CD8-positive, alpha-beta memory T cell (primary cell): ENCODE results near the gene LRRIQ1. TPM values are rescaled to one million over a fixed set of nuclear protein-coding genes. Genes with fewer than 3 reads are reported as not detected.

ENCODE experiments used
- CTCF ChIA-PET: fragments of 350-600 bp; sonication (Branson Sonifier 250); formaldehyde crosslinking; loops from one replicate; lab custom pipeline; 2021; ENCODE audit warnings: antibody characterized with exemption; lab: Charles Lee
- POLR2A ChIA-PET: fragments of 350-600 bp; sonication (Branson Sonifier 250); formaldehyde crosslinking; loops from one replicate; lab custom pipeline; 2021; ENCODE audit warnings: antibody characterized with exemption; lab: Charles Lee
- DNase-seq, 5 donors: peaks; one replicate each; pipeline versions ENCODE4 v3.0.0 to v3.0.0-alpha.2; 2020 to 2022; ENCODE audit warnings: mixed read lengths in 1 of 5
- H3K27ac ChIP-seq: one replicate; pipeline ENCODE4 v1.7.0; 2013; ENCODE audit warnings: low read depth, mild to moderate bottlenecking, low read length, moderate library complexity
- H3K27me3 ChIP-seq: 2 replicates; pipeline ENCODE4 v1.7.0; 2013; ENCODE audit warnings: low read length, mild to moderate bottlenecking; ENCODE audit not compliant: insufficient read depth, poor library complexity, severe bottlenecking
- H3K36me3 ChIP-seq: 2 replicates; pipeline ENCODE4 v1.7.0; 2013; ENCODE audit warnings: mild to moderate bottlenecking, low read length, moderate library complexity; ENCODE audit not compliant: insufficient read depth
- H3K4me1 ChIP-seq: 2 replicates; pipeline ENCODE4 v1.7.0; 2013; ENCODE audit warnings: mild to moderate bottlenecking, low read length, moderate library complexity; ENCODE audit not compliant: insufficient read depth
- H3K4me3 ChIP-seq: 2 replicates; pipeline ENCODE4 v1.7.0; 2013; ENCODE audit warnings: mild to moderate bottlenecking, low read length
- H3K9me3 ChIP-seq: 2 replicates; pipeline ENCODE4 v1.7.0; 2013; ENCODE audit warnings: mild to moderate bottlenecking, low read length
- H3K27ac Mint-ChIP-seq, 8 donors: one replicate each; pipeline ENCODE4 v1.8.0; 2020 to 2021; ENCODE audit warnings: mixed read lengths in 8 of 8, mild to moderate bottlenecking in 6 of 8, inconsistent platforms in 3 of 8, moderate library complexity in 3 of 8
- H3K27me3 Mint-ChIP-seq, 2 donors: one replicate each; pipeline ENCODE4 v1.8.0; 2020 to 2021; ENCODE audit warnings: mixed read lengths in 2 of 2, mild to moderate bottlenecking in 1 of 2, moderate library complexity in 1 of 2
- H3K36me3 Mint-ChIP-seq, 3 donors: one replicate each; pipeline ENCODE4 v1.8.0; 2020 to 2021; ENCODE audit warnings: mixed read lengths in 3 of 3, inconsistent platforms in 1 of 3, mild to moderate bottlenecking in 1 of 3
- H3K4me1 Mint-ChIP-seq, 3 donors: one replicate each; pipeline ENCODE4 v1.8.0; 2020 to 2021; ENCODE audit warnings: mixed read lengths in 3 of 3, inconsistent platforms in 1 of 3, mild to moderate bottlenecking in 1 of 3
- H3K4me3 Mint-ChIP-seq, 7 donors: one replicate each; pipeline ENCODE4 v1.8.0; 2020 to 2021; ENCODE audit warnings: mixed read lengths in 7 of 7, mild to moderate bottlenecking in 6 of 7, moderate library complexity in 4 of 7, inconsistent platforms in 2 of 7
- H3K9me3 Mint-ChIP-seq, 5 donors: one replicate each; pipeline ENCODE4 v1.8.0; 2020 to 2022; ENCODE audit warnings: mixed read lengths in 5 of 5, mild to moderate bottlenecking in 3 of 5, moderate library complexity in 2 of 5, inconsistent platforms in 1 of 5
- polyA plus RNA-seq: library from polyadenylated mRNA; unstranded; fragments of 300-500 nt; fragmentation: Illumina TruSeq; gene quantifications from one replicate; pipeline ENCODE4 v1.2.3, GENCODE V29; 2021
- total RNA-seq, 2 experiments: library from RNA; stranded (reverse); gene quantifications; one replicate each; pipeline ENCODE4 v1.2.3, GENCODE V29; 2021

LRRIQ1 gene
- total and polyA plus RNA-seq, 3 experiments from 2014 or later = 0.07 TPM; not detected in 2

- Histone ChIP-seq H3K4me3 (no peak overlapping the region), H3K27ac (no peak overlapping the region), H3K9me3 (no peaks in the 10 kb centered on the region), H3K4me1 (no peaks in the 10 kb centered on the region), H3K27me3 (no peaks in the 10 kb centered on the region), H3K36me3 (no peaks in the 10 kb centered on the region)
- DNase-seq = no peak
- POLR2A ChIA-PET = no interaction called here
- H3K27me3 Mint-ChIP-seq = no peaks in the 10 kb centered on the region
- H3K36me3 Mint-ChIP-seq = no peaks in the 10 kb centered on the region
- peaks cover 0 to 28% (median 2%) of the 10 kb centered on the region in 5 donors for H3K9me3 Mint-ChIP-seq
- no peaks in the 10 kb centered on the region for H3K4me1 Mint-ChIP-seq
- H3K4me3 Mint-ChIP-seq = no peak overlapping the region
- CTCF ChIA-PET = no interaction called here
- no peak overlapping the region for H3K27ac Mint-ChIP-seq
Observed at GRCh38 chr12:85237327-85237726, 201.2 kb downstream of the LRRIQ1 start.

GRCh38 chr12:85244561-85244960, 208.4 kb downstream of the LRRIQ1 start:
- no peaks in the 10 kb centered on the region for H3K27me3 Mint-ChIP-seq
- DNase-seq = no peak
- H3K27me3 ChIP-seq = no peaks in the 10 kb centered on the region
- no peaks in the 10 kb centered on the region for H3K36me3 Mint-ChIP-seq
- ChIA-PET POLR2A (no interaction called here), CTCF (no interaction called here)
- H3K4me3 Mint-ChIP-seq = no peak overlapping the region
- no peaks in the 10 kb centered on the region for H3K9me3 ChIP-seq
- no peak overlapping the region for H3K27ac ChIP-seq
- no peak overlapping the region for H3K27ac Mint-ChIP-seq
- no peaks in the 10 kb centered on the region for H3K36me3 ChIP-seq
- no peak overlapping the region for H3K4me3 ChIP-seq
- H3K4me1 ChIP-seq = no peaks in the 10 kb centered on the region
- peaks cover 0 to 5% (median 0%) of the 10 kb centered on the region in 5 donors for H3K9me3 Mint-ChIP-seq
- no peaks in the 10 kb centered on the region for H3K4me1 Mint-ChIP-seq

- no peak overlapping the region for H3K4me3 Mint-ChIP-seq
- no peaks in the 10 kb centered on the region for H3K36me3 Mint-ChIP-seq
- Histone ChIP-seq H3K27ac (no peak overlapping the region), H3K4me1 (no peaks in the 10 kb centered on the region), H3K27me3 (no peaks in the 10 kb centered on the region), H3K4me3 (no peak overlapping the region), H3K36me3 (no peaks in the 10 kb centered on the region), H3K9me3 (no peaks in the 10 kb centered on the region)
- ChIA-PET CTCF (no interaction called here), POLR2A (no interaction called here)
- no peaks in the 10 kb centered on the region for H3K4me1 Mint-ChIP-seq
- peaks cover 0 to 24% (median 2%) of the 10 kb centered on the region in 5 donors for H3K9me3 Mint-ChIP-seq
- H3K27me3 Mint-ChIP-seq = no peaks in the 10 kb centered on the region
- DNase-seq = no peak
- no peak overlapping the region for H3K27ac Mint-ChIP-seq
Observed at GRCh38 chr12:85253853-85254252, 217.7 kb downstream of the LRRIQ1 start.

GRCh38 chr12:85257671-85258070, 221.5 kb downstream of the LRRIQ1 start:
- Histone ChIP-seq H3K4me3 (no peak overlapping the region), H3K36me3 (no peaks in the 10 kb centered on the region), H3K9me3 (no peaks in the 10 kb centered on the region), H3K4me1 (no peaks in the 10 kb centered on the region), H3K27me3 (no peaks in the 10 kb centered on the region), H3K27ac (no peak overlapping the region)
- ChIA-PET CTCF (no interaction called here), POLR2A (no interaction called here)
- Mint-ChIP-seq H3K4me3 (no peak overlapping the region), H3K27me3 (no peaks in the 10 kb centered on the region), H3K9me3 (peaks cover 0 to 20% (median 2%) of the 10 kb centered on the region in 5 donors), H3K4me1 (no peaks in the 10 kb centered on the region), H3K27ac (no peak overlapping the region), H3K36me3 (no peaks in the 10 kb centered on the region)
- no peak for DNase-seq

GRCh38 chr12:85260447-85260846, 224.3 kb downstream of the LRRIQ1 start:
- H3K9me3 ChIP-seq = no peaks in the 10 kb centered on the region
- no peaks in the 10 kb centered on the region for H3K4me1 ChIP-seq
- ChIA-PET POLR2A (no interaction called here), CTCF (no interaction called here)
- Mint-ChIP-seq H3K27me3 (no peaks in the 10 kb centered on the region), H3K36me3 (no peaks in the 10 kb centered on the region), H3K4me1 (no peaks in the 10 kb centered on the region), H3K9me3 (peaks cover 0 to 12% (median 0%) of the 10 kb centered on the region in 5 donors), H3K4me3 (no peak overlapping the region), H3K27ac (no peak overlapping the region)
- H3K4me3 ChIP-seq = no peak overlapping the region
- no peak overlapping the region for H3K27ac ChIP-seq
- H3K36me3 ChIP-seq = no peaks in the 10 kb centered on the region
- no peaks in the 10 kb centered on the region for H3K27me3 ChIP-seq
- DNase-seq = no peak

GRCh38 chr12:85260896-85261295, 224.7 kb downstream of the LRRIQ1 start:
- Mint-ChIP-seq H3K4me1 (no peaks in the 10 kb centered on the region), H3K9me3 (peaks cover 0 to 13% (median 0%) of the 10 kb centered on the region in 5 donors), H3K4me3 (no peak overlapping the region), H3K27ac (no peak overlapping the region), H3K36me3 (no peaks in the 10 kb centered on the region), H3K27me3 (no peaks in the 10 kb centered on the region)
- no peak overlapping the region for H3K4me3 ChIP-seq
- POLR2A ChIA-PET = no interaction called here
- DNase-seq = no peak
- CTCF ChIA-PET = no interaction called here
- no peaks in the 10 kb centered on the region for H3K9me3 ChIP-seq
- no peaks in the 10 kb centered on the region for H3K27me3 ChIP-seq
- H3K4me1 ChIP-seq = no peaks in the 10 kb centered on the region
- H3K27ac ChIP-seq = no peak overlapping the region
- H3K36me3 ChIP-seq = no peaks in the 10 kb centered on the region

- H3K36me3 ChIP-seq = no peaks in the 10 kb centered on the region
- POLR2A ChIA-PET = no interaction called here
- peaks cover 0 to 14% (median 0%) of the 10 kb centered on the region in 5 donors for H3K9me3 Mint-ChIP-seq
- H3K27me3 Mint-ChIP-seq = no peaks in the 10 kb centered on the region
- no peaks in the 10 kb centered on the region for H3K4me1 Mint-ChIP-seq
- H3K27ac ChIP-seq = no peak overlapping the region
- no peaks in the 10 kb centered on the region for H3K36me3 Mint-ChIP-seq
- no peaks in the 10 kb centered on the region for H3K9me3 ChIP-seq
- peak overlapping the region in 1 of 8 donors; percentile 65 for H3K27ac Mint-ChIP-seq
- CTCF ChIA-PET = no interaction called here
- DNase-seq = no peak
- no peaks in the 10 kb centered on the region for H3K27me3 ChIP-seq
- no peaks in the 10 kb centered on the region for H3K4me1 ChIP-seq
- H3K4me3 Mint-ChIP-seq = no peak overlapping the region
- H3K4me3 ChIP-seq = no peak overlapping the region
Observed at GRCh38 chr12:85266356-85266755, 230.2 kb downstream of the LRRIQ1 start.

GRCh38 chr12:85273381-85274314, 237.5 kb downstream of the LRRIQ1 start:
- Mint-ChIP-seq H3K4me3 (no peak overlapping the region), H3K4me1 (no peaks in the 10 kb centered on the region), H3K27ac (no peak overlapping the region), H3K9me3 (peaks cover 4 to 18% (median 10%) of the 10 kb centered on the region in 5 donors), H3K27me3 (peaks cover 0 to 9% of the 10 kb centered on the region in 2 donors), H3K36me3 (no peaks in the 10 kb centered on the region)
- Histone ChIP-seq H3K4me1 (no peaks in the 10 kb centered on the region), H3K36me3 (no peaks in the 10 kb centered on the region), H3K27ac (no peak overlapping the region), H3K9me3 (no peaks in the 10 kb centered on the region), H3K4me3 (no peak overlapping the region), H3K27me3 (no peaks in the 10 kb centered on the region)
- ChIA-PET CTCF (no interaction called here), POLR2A (no interaction called here)
- DNase-seq = no peak
